SK-N-SH (cell line): ENCODE data around the gene STOX1. TPM values are rescaled to one million over a fixed set of nuclear protein-coding genes. Genes with fewer than 3 reads are reported as not detected.
A peak's percentile ranks its signal among the peaks of the same experiment; 100 is the strongest.

Source experiments
- CTCF ChIA-PET: fragments of 300-600, 350-600 bp; formaldehyde crosslinking; extraction: SDS; loops from one replicate; lab custom pipeline; 2021; lab: Yijun Ruan, JAX
- POLR2A ChIA-PET: fragments of 350-600 bp; sonication (Branson Sonifier 250); formaldehyde crosslinking; extraction: SDS; loops from one replicate; lab custom pipeline; 2020; ENCODE audit warnings: antibody characterized with exemption, inconsistent platforms; lab: Yijun Ruan, JAX
- DNase-seq: peaks from one replicate; pipeline ENCODE4 v3.0.0; 2012
- H2AFZ ChIP-seq: fragments of 200-600 bp; sonication (generic); 2 replicates; pipeline ENCODE4 v1.8.1; 2016; ENCODE audit warnings: antibody characterized with exemption, mild to moderate bottlenecking, low read depth
- H3F3A ChIP-seq: fragments of 200-600 bp; sonication (generic); replicated peaks from 2 replicates; pipeline ENCODE3; 2016; ENCODE audit warnings: antibody characterized with exemption, mild to moderate bottlenecking; ENCODE audit not compliant: insufficient read depth
- H3K27ac ChIP-seq, 2 experiments: fragments of 200-500 bp in 1 of 2; fragments of 200-600 bp in 1 of 2; sonication (Bioruptor generic) in 1 of 2; sonication (generic), shearing (Covaris generic) in 1 of 2; 2 replicates each; pipeline versions ENCODE4 v1.5.1 to v1.6.1; 2014 to 2016; ENCODE audit warnings: low read depth in 2 of 2, inconsistent platforms in 1 of 2, low read length in 1 of 2, mild to moderate bottlenecking in 1 of 2, mixed read lengths in 1 of 2
- H3K27me3 ChIP-seq: fragments of 200-600 bp; sonication (generic), shearing (Covaris generic); 2 replicates; pipeline ENCODE4 v1.6.1; 2016; ENCODE audit warnings: mixed run types; ENCODE audit not compliant: insufficient read depth
- H3K36me3 ChIP-seq, 2 experiments: fragments of 200-500 bp in 1 of 2; fragments of 200-600 bp in 1 of 2; sonication (Bioruptor generic) in 1 of 2; sonication (generic) in 1 of 2; replicated peaks in 1 of 2; 2 replicates each; pipeline versions ENCODE3 to v1.5.1; 2014 to 2016; ENCODE audit warnings: low read length in 1 of 2, mild to moderate bottlenecking in 1 of 2; ENCODE audit not compliant: insufficient read depth in 2 of 2, control insufficient read depth in 1 of 2
- H3K4me1 ChIP-seq, 2 experiments: fragments of 200-500 bp in 1 of 2; fragments of 200-600 bp in 1 of 2; sonication (Bioruptor generic) in 1 of 2; sonication (generic), shearing (Covaris generic) in 1 of 2; 2 replicates each; pipeline versions ENCODE4 v1.5.1 to v1.6.1; 2014 to 2016; ENCODE audit warnings: low read depth in 1 of 2, low read length in 1 of 2, mixed run types in 1 of 2; ENCODE audit not compliant: insufficient read depth in 2 of 2, control insufficient read depth in 1 of 2
- H3K4me2 ChIP-seq: fragments of 200-600 bp; sonication (generic), shearing (Covaris generic); 2 replicates; pipeline ENCODE4 v1.6.1; 2017; ENCODE audit warnings: mixed run types
- H3K4me3 ChIP-seq, 2 experiments: fragments of 200-500 bp in 1 of 2; fragments of 200-600 bp in 1 of 2; sonication (Bioruptor generic) in 1 of 2; sonication (generic), shearing (Covaris generic) in 1 of 2; 2 replicates each; pipeline versions ENCODE4 v1.5.1 to v1.8.1; 2014 to 2016; ENCODE audit warnings: low read depth in 2 of 2, inconsistent platforms in 1 of 2, low read length in 1 of 2, mild to moderate bottlenecking in 1 of 2, mixed read lengths in 1 of 2, moderate library complexity in 1 of 2
- H3K79me2 ChIP-seq: fragments of 200-600 bp; sonication (generic); 2 replicates; pipeline ENCODE4 v1.8.1; 2017; ENCODE audit warnings: mild to moderate bottlenecking; ENCODE audit not compliant: insufficient read depth
- H3K9ac ChIP-seq: fragments of 200-600 bp; sonication (generic); 2 replicates; pipeline ENCODE4 v1.6.1; 2017; ENCODE audit warnings: mixed run types
- H3K9me2 ChIP-seq: fragments of 200-600 bp; sonication (generic); 2 replicates; pipeline ENCODE4 v1.6.1; 2017; ENCODE audit warnings: mixed run types
- H3K9me3 ChIP-seq: fragments of 200-600 bp; sonication (generic); 2 replicates; pipeline ENCODE4 v1.6.1; 2017; ENCODE audit warnings: mixed run types, mild to moderate bottlenecking, moderate library complexity
- H4K20me1 ChIP-seq: fragments of 200-600 bp; sonication (generic); 2 replicates; pipeline ENCODE4 v1.6.1; 2017; ENCODE audit warnings: mild to moderate bottlenecking, mixed run types; ENCODE audit not compliant: insufficient read depth
- CHD2 ChIP-seq: fragments of 150-350 bp; IDR thresholded peaks from 2 replicates; pipeline ENCODE4 v1.6.1; 2018; ENCODE audit warnings: low read length; ENCODE audit not compliant: partially characterized antibody
- CTCF ChIP-seq: fragments of 200-600 bp; sonication (generic); IDR thresholded peaks from 2 replicates; pipeline ENCODE4 v1.6.1; 2017; ENCODE audit warnings: antibody characterized with exemption, mild to moderate bottlenecking, moderate library complexity
- ELF1 ChIP-seq: IDR thresholded peaks from 2 replicates; pipeline ENCODE4 v1.4.0; 2012
- EZH2phosphoT487 ChIP-seq: fragments of 200-600 bp; sonication (generic); IDR thresholded peaks from 2 replicates; pipeline ENCODE4 v1.6.1; 2017; ENCODE audit warnings: low read depth, mixed run types, mild to moderate bottlenecking, antibody characterized with exemption, moderate library complexity, borderline replicate concordance
- FOXJ3 ChIP-seq: sonication (generic); formaldehyde crosslinking; IDR thresholded peaks from 2 replicates; pipeline ENCODE4 v1.5.1; 2020; ENCODE audit warnings: mild to moderate bottlenecking, missing genetic modification reagents
- GABPA ChIP-seq: IDR thresholded peaks from 2 replicates; pipeline ENCODE4 v1.4.0; 2012; ENCODE audit warnings: low read depth, mild to moderate bottlenecking
- GATA2 ChIP-seq: sonication (generic); formaldehyde crosslinking; IDR thresholded peaks from 2 replicates; pipeline ENCODE4 v1.5.0; 2020; ENCODE audit warnings: mild to moderate bottlenecking, missing genetic modification reagents
- IRF3 ChIP-seq: fragments of 150-350 bp; IDR thresholded peaks from 2 replicates; pipeline ENCODE4 v1.6.1; 2016; ENCODE audit warnings: mild to moderate bottlenecking, low read depth, low read length
- JUND ChIP-seq: IDR thresholded peaks from 2 replicates; pipeline ENCODE4 v1.4.0; 2012
- MAX ChIP-seq: IDR thresholded peaks from 2 replicates; pipeline ENCODE4 v1.4.0; 2012; ENCODE audit warnings: low read depth
- MEF2A ChIP-seq: IDR thresholded peaks from 2 replicates; pipeline ENCODE4 v1.4.0; 2012; ENCODE audit warnings: low read depth, borderline replicate concordance
- MXI1 ChIP-seq: IDR thresholded peaks from 2 replicates; pipeline ENCODE4 v1.6.1; 2012; ENCODE audit warnings: mild to moderate bottlenecking, low read depth, low read length, improper control_type of control experiment
- NFIC ChIP-seq: IDR thresholded peaks from 2 replicates; pipeline ENCODE4 v1.4.0; 2012; ENCODE audit warnings: borderline replicate concordance
- NRF1 ChIP-seq: IDR thresholded peaks from 2 replicates; pipeline ENCODE4 v1.6.1; 2012; ENCODE audit warnings: low read depth, mild to moderate bottlenecking, low read length
- POLR2AphosphoS5 ChIP-seq: IDR thresholded peaks from 2 replicates; pipeline ENCODE4 v1.6.1; 2012; ENCODE audit warnings: low read depth, low read length
- RCOR1 ChIP-seq: fragments of 150-350 bp; IDR thresholded peaks from 2 replicates; pipeline ENCODE4 v1.6.1; 2017; ENCODE audit warnings: antibody characterized with exemption, low read length
- RFX5 ChIP-seq: IDR thresholded peaks from 2 replicates; pipeline ENCODE4 v1.6.1; 2012; ENCODE audit warnings: mild to moderate bottlenecking, improper control_type of control experiment, low read length
- SIN3A ChIP-seq: IDR thresholded peaks from 2 replicates; pipeline ENCODE4 v1.6.1; 2012; ENCODE audit warnings: low read depth, mild to moderate bottlenecking, low read length, moderate library complexity, borderline replicate concordance
- SMC3 ChIP-seq: IDR thresholded peaks from 2 replicates; pipeline ENCODE4 v1.6.1; 2012; ENCODE audit warnings: low read depth, low read length, improper control_type of control experiment
- TCF12 ChIP-seq: IDR thresholded peaks from 2 replicates; pipeline ENCODE4 v1.4.0; 2012
- TEAD4 ChIP-seq: IDR thresholded peaks from 2 replicates; pipeline ENCODE4 v1.4.0; 2012; ENCODE audit warnings: mild to moderate bottlenecking, borderline replicate concordance; ENCODE audit not compliant: insufficient read depth
- USF1 ChIP-seq: IDR thresholded peaks from 2 replicates; pipeline ENCODE4 v1.4.0; 2012; ENCODE audit warnings: low read depth, borderline replicate concordance
- YY1 ChIP-seq: IDR thresholded peaks from 2 replicates; pipeline ENCODE4 v1.4.0; 2012; ENCODE audit warnings: low read depth, mild to moderate bottlenecking
- ZBTB33 ChIP-seq: IDR thresholded peaks from 2 replicates; pipeline ENCODE4 v1.4.0; 2012; ENCODE audit warnings: low read depth, borderline replicate concordance
- WGBS: methylation state at CpG from one replicate; pipeline ENCODE4 v1.1.6; 2017; ENCODE audit warnings: low lambda C conversion rate; 5-methylcytosine and 5-hydroxymethylcytosine counted together
- polyA plus RNA-seq, 3 experiments: library from polyadenylated mRNA; depleted of rRNA; stranded (reverse); fragments of >200 nt; gene quantifications; 2 replicates each; pipeline ENCODE4 v1.2.3, GENCODE V29; 2012

Gene STOX1
- polyA plus RNA-seq, 1 of the 3 experiments (the other 2 are of a cell fraction): 0.13 TPM

- TF ChIP-seq POLR2AphosphoS5: peak; percentile 93
- TF ChIP-seq, all 33 proteins: peak for 10
These were observed 73.2 kb downstream of the STOX1 start (continued) for GRCh38 chr10:68900427-68901104.

GRCh38 chr10:68901105-68901927 lies 74.0 kb downstream of the STOX1 start, which contains the start of gene DDX50:
TSS of gene DDX50 (plus strand) at chr10:68901315. CDS start at chr10:68901385, 70 bp downstream.
- CTCF ChIA-PET: interaction anchor here (0.6 to 2.5 kb wide), 5 partner anchors 39 to 194 kb away, joined by 3 to 14 read pairs (median 5); partner anchors contain the start of genes DDX21 and STOX1
- Histone ChIP-seq H3K9me3 (no peaks in the 10 kb centered on the region), H3K27ac (peak within 1 kb of the TSS; percentile 97 to 98), H3K9ac (peak within 1 kb of the TSS; percentile 91), H3F3A (peaks cover 12% of the 10 kb centered on the region), H3K79me2 (peaks cover 51% of the 10 kb centered on the region), H3K27me3 (no peaks in the 10 kb centered on the region), H3K36me3 (peaks cover 2 to 20% of the 10 kb centered on the region in 2 experiments), H3K4me2 (peak within 1 kb of the TSS; percentile 74), H3K4me1 (peaks cover 0 to 13% of the 10 kb centered on the region in 2 experiments; a peak in 2 of 4 replicates), H3K4me3 (peak within 1 kb of the TSS; percentile 75 to 87), H3K9me2 (no peaks in the 10 kb centered on the region), H2AFZ (peak within 1 kb of the TSS; percentile 83), H4K20me1 (no peaks in the 10 kb centered on the region)
- WGBS: 0% methylated on average over 34 of the region's 47 CpGs
- POLR2A ChIA-PET: interaction anchor here (0.5 to 2.5 kb wide), 6 partner anchors 8 to 494 kb away, joined by 3 to 9 read pairs (median 4); partner anchors contain the start of genes DDX21 and RUFY2
- peak; percentile 93 for DNase-seq
- no peak for TF ChIP-seq RCOR1
- TF ChIP-seq NRF1: no peak
- peak; percentile 74 for TF ChIP-seq MXI1
- TF ChIP-seq GABPA: peak; percentile 81
- 0 out of 2 replicates have a peak, but pooled peaks have one; percentile 27 for TF ChIP-seq TEAD4
- TF ChIP-seq EZH2phosphoT487: no peak
- no peak for TF ChIP-seq MEF2A
- peak; percentile 90 for TF ChIP-seq MAX
- TF ChIP-seq CHD2: peak; percentile 18
- peak; percentile 73; the same call in 1 of the 2 replicates for TF ChIP-seq SIN3A
- 0 out of 2 replicates have a peak, but pooled peaks have one; percentile 9 for TF ChIP-seq YY1
- no peak; the same call in 1 of the 2 replicates for TF ChIP-seq ZBTB33
- no peak for TF ChIP-seq TCF12
- peak; percentile 87; the same call in 1 of the 2 replicates for TF ChIP-seq POLR2AphosphoS5
- TF ChIP-seq CTCF: 0 out of 2 replicates have a peak, but pooled peaks have one; percentile 15
- no peak for TF ChIP-seq USF1
- peak; percentile 63; the same call in 1 of the 2 replicates for TF ChIP-seq ELF1
- TF ChIP-seq IRF3: peak; percentile 70
- no peak for TF ChIP-seq SMC3
- TF ChIP-seq JUND: no peak
- TF ChIP-seq RFX5: peak; percentile 51; the same call in 1 of the 2 replicates
- 0 out of 2 replicates have a peak, but pooled peaks have one; percentile 3 for TF ChIP-seq NFIC
- TF ChIP-seq GATA2 (CRISPR knock-in tag): no peak
- no peak for TF ChIP-seq FOXJ3 (CRISPR knock-in tag)
